ENCODE measurements around the gene SLC5A1. TPM values are rescaled to one million over a fixed set of nuclear protein-coding genes. Genes with fewer than 3 reads are reported as not detected.

SLC5A1 gene
- total RNA-seq, 4 donors from 2014 or later = 14.0 to 1,055 (median 1,005) TPM

- TF ChIP-seq CTCF (IDR thresholded peaks at IDR 0.05) (no peak), POLR2A (IDR thresholded peaks at IDR 0.05) (no peak)
- H3K27me3 ChIP-seq = no peaks in the 10 kb centered on the region
- no peaks in the 10 kb centered on the region for H3K9me3 ChIP-seq
- H3K36me3 ChIP-seq = peaks cover 0 to 13% (median 0%) of the 10 kb centered on the region in 3 donors
- H3K4me1 ChIP-seq = peaks cover 0 to 42% (median 12%) of the 10 kb centered on the region in 4 donors
- no peak overlapping the region for H3K4me3 ChIP-seq
- H3K27ac ChIP-seq = peak overlapping the region in 3 of 4 donors; percentile 4 to 88 (median 54)
- DNase-seq = no peak
Observed at GRCh38 chr22:32077151-32077550, 34.1 kb downstream of the SLC5A1 start.

GRCh38 chr22:32079130-32080089 lies 36.3 kb downstream of the SLC5A1 start:
- peak in 1 of 3 donors; percentile 80 for DNase-seq
- H3K27me3 ChIP-seq = no peaks in the 10 kb centered on the region
- no peaks in the 10 kb centered on the region for H3K9me3 ChIP-seq
- peaks cover 0 to 22% (median 0%) of the 10 kb centered on the region in 3 donors for H3K36me3 ChIP-seq
- H3K4me3 ChIP-seq = no peak overlapping the region
- no peak for TF ChIP-seq CTCF (IDR thresholded peaks at IDR 0.05)
- peak; percentile 4 to 61 for TF ChIP-seq POLR2A (IDR thresholded peaks at IDR 0.05)
- H3K27ac ChIP-seq = peak overlapping the region in 2 of 4 donors; percentile 54 to 73
- H3K4me1 ChIP-seq = peaks cover 0 to 34% (median 10%) of the 10 kb centered on the region in 4 donors

DNA sequence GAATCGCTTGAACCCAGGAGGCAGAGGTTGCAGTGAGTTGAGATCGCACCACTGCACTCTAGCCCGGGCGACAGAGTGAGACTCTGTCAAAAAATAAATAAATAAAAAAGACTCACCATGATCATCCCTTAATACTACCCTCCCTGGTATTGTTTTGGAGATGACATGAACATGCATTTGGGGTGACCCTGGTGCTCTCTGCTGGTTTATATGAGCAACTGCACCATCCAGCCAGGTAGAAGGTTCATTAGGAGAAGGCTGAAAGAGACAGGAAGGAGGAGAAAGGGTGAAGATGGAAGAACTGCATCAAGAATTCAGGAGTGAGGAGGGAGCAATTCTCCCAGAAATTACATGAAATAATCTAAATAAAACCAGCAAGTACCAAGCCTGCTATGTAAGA lies 37.8 kb downstream of the SLC5A1 start:
- Histone ChIP-seq H3K27ac (peak overlapping the region in 1 of 4 donors; percentile 73), H3K4me3 (no peak overlapping the region), H3K36me3 (peaks cover 0 to 23% (median 0%) of the 10 kb centered on the region in 3 donors), H3K27me3 (no peaks in the 10 kb centered on the region), H3K9me3 (no peaks in the 10 kb centered on the region), H3K4me1 (peaks cover 0 to 26% (median 7%) of the 10 kb centered on the region in 4 donors)
- DNase-seq = no peak
- no peak for TF ChIP-seq POLR2A (IDR thresholded peaks at IDR 0.05)
- peak in 5 of 6 experiments; percentile 20 to 86 (median 76) for TF ChIP-seq CTCF (IDR thresholded peaks at IDR 0.05)

DNA sequence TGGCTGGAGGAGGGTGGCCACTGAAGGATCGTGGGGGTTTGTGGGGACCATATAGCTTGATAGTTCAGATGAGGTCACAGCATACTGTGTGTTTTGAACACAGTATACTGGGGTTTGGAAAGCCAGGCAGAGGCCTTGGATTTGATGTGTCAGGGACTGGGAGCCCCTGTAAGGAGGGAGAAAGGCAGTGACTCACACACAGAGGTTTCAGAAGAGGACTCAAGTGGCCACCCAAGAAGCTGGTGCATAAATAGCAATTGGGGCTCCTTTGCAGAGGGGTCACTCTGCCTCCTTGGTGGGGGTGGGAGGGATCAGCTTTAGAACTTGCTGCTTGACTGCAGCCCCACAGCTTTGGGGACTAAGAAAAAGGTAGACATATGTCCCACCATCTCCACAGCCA lies 39.3 kb downstream of the SLC5A1 start:
- H3K36me3 ChIP-seq = peaks cover 0 to 27% (median 0%) of the 10 kb centered on the region in 3 donors
- H3K4me3 ChIP-seq = no peak overlapping the region
- peak overlapping the region in 1 of 4 donors; percentile 49 for H3K27ac ChIP-seq
- H3K9me3 ChIP-seq = no peaks in the 10 kb centered on the region
- DNase-seq = no peak
- H3K4me1 ChIP-seq = peaks cover 0 to 14% (median 4%) of the 10 kb centered on the region in 4 donors
- H3K27me3 ChIP-seq = no peaks in the 10 kb centered on the region
- no peak for TF ChIP-seq POLR2A (IDR thresholded peaks at IDR 0.05)
- TF ChIP-seq CTCF (IDR thresholded peaks at IDR 0.05) = no peak

DNA sequence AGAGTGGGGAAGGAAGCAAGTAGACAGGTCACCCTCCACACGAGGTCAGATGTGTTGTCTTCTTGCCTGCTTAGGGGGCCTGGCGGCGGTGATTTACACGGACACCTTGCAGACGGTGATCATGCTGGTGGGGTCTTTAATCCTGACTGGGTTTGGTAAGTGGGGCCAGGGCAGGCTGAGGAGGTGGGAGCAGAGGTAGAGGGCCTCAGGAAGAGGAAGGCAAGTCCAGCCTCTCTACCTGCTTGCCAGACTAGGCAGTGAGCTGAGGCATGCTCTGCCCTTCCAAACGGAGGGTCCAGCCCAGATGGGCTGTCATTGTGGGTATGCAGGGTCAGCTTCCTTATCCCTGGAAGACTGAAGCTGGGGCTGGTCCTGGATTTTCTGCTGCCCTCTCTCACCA lies 39.9 kb downstream of the SLC5A1 start:
- peak overlapping the region in 1 of 4 donors; percentile 49 for H3K27ac ChIP-seq
- TF ChIP-seq POLR2A (IDR thresholded peaks at IDR 0.05) (no peak), CTCF (IDR thresholded peaks at IDR 0.05) (no peak)
- H3K9me3 ChIP-seq = no peaks in the 10 kb centered on the region
- H3K4me3 ChIP-seq = no peak overlapping the region
- H3K36me3 ChIP-seq = peaks cover 0 to 32% (median 0%) of the 10 kb centered on the region in 3 donors
- H3K4me1 ChIP-seq = peaks cover 0 to 8% (median 2%) of the 10 kb centered on the region in 4 donors
- DNase-seq = no peak
- H3K27me3 ChIP-seq = no peaks in the 10 kb centered on the region
